Measurements from ENCODE around the gene MMP17.
A peak's percentile ranks its signal among the peaks of the same experiment; 100 is the strongest.

Gene MMP17

GRCh38 chr12:131850856-131851559 is 22.8 kb downstream of the MMP17 start:
- DNase-seq: no peak

DNA sequence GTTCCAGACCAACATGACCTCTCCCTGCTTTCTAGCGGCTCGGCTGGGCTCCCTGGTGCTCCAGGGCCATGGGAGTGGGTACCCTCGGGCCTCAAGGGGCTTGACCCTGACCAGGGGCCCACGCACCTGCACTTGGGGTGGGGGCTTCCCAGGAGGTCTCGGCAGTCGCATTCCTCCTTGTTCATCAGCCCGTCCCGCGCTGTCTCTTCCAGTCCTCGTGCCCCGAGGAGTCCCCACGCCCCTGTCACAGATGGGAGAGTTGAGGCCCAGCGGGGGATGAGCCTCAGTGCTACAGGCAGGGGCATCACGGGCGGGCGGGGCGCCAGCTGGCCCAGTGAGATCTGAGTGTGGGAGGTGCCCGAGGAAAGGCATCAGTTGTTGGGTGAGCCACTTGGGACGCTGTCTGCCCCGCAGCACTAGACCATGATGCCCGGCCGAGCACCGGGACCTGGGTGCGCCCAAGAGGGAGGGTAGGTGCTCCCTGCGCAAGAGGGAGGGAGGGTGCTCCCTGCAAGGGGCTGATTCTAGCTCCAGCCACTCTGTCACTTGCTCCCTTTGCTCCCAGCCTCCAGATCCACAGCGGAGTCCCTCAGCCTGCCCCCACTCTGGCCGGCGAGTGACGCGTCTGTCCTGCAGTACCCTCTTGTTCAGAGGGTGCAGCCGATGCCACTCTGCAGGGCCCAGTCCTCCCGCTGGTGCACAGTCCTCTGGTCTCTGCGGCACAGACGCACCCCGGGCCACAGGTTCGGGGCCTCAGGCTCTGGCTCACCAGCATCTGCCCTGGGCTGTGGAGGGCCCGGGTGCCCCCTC is 23.8 kb downstream of the MMP17 start:
- no peak for DNase-seq

- no peak for DNase-seq
Observed at GRCh38 chr12:131852551-131853299, 24.5 kb downstream of the MMP17 start.

GRCh38 chr12:131853832-131854797 is 25.9 kb downstream of the MMP17 start:
- no peak for DNase-seq

DNA sequence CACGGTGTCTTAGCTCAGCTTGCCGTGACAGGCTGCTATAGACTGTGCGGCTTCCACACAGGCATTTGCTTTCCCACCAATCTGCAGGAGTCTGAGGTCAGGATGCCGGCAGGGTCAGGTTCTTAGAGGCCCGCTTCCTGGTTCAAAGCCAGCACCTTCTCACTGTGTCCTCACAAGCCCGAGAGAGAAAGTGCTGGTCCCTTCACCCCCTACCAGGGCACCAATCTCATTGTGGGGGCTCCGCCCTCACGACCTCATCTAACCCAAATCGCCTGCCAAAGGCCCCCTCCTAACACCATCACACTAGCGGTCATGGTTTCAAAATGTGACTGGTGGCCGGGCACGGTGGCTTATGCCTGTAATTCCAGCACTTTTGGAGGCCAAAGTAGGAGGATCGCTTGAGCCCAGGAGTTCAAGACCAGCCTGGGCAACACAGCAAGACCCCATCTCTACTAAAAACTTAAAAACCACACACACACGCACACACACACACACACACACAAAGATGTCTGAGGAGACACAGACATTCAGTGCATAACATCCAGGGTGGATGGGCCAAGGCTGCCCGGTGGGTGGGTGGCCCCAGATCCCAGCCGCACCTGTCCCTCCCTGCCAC is 26.8 kb downstream of the MMP17 start:
- DNase-seq: no peak

GRCh38 chr12:131855521-131856142 is 27.4 kb downstream of the MMP17 start:
- DNase-seq: no peak

DNA sequence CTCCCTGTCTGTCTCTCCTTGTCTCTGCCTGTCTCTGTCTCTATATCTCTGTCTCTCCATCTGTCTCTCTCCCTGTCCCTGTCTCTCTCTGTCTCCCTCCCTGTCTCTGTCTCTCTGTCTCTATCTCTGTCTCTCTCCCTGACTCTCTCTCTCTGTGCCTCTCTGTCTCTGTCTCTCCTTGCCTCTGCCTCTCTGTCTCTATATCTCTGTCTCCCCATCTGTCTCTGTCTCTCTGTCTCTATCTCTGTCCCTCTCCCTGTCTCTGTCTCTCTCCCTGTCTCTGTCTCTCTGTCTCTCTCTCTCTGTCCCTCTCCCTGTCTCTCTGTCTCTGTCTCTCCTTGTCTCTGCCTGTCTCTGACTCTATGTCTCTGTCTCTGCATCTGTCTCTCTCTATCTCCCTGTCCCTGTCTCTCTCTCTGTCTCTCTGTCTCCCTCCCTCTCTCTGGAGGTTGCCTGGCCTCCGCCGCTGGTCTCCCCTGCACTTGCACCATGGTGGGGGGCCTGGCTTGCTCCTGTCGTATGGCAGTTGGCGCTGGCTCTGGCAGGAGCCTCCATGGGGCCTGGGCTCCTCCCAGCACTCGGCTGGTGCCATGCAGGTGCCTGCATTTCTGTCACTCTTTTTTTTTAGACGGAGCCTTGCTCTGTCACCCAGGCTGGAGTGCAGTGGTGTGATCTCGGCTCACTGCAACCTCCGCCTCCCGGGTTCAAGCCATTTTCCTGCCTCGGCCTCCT is 28.3 kb downstream of the MMP17 start:
- no peak for DNase-seq

DNA sequence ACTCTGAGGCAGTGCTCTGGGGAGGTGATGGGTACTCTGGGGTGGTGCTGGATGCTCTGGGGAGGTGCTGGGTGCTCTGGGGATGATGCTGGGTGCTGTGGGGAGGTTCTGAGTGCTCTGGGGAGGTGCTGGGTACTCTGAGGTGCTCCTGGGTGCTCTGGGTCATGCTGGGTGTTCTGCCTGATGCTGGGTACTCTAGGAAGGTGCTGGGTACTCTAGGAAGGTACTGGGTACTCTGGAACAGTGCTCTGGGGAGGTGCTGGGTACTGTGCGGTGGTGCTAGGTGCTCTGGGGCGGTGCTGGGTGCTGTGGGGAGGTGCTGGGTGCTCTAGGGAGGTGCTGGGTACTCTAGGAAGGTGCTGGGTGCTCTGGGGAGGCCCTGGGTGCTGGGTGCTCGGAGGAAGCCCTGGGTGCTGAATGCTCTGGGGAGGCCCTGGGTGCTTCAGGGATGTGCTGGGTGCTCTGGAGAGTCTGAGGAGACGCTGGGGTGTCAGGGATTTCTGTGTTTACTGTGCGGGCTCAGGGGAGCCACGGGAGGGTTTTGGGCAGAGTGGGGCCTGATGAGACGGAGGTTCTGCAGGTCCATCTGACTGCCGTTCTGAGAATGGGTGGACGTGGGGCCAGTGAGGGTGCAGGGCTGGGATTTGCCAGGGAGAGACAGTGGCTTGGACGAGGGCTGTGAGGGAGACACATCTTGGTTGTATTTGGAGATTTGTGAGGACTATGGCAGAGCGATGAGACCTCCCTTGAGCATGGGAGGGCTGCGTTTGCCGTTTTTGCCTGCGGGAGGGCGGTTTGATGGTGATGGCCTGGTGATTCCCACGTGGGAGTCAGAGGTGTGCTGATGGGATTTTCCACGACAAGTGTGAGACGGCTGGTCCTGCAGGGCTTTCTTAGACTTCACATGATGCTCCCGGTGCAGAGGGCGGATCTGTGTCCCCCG is 30.0 kb downstream of the MMP17 start:
- no peak for DNase-seq

DNA sequence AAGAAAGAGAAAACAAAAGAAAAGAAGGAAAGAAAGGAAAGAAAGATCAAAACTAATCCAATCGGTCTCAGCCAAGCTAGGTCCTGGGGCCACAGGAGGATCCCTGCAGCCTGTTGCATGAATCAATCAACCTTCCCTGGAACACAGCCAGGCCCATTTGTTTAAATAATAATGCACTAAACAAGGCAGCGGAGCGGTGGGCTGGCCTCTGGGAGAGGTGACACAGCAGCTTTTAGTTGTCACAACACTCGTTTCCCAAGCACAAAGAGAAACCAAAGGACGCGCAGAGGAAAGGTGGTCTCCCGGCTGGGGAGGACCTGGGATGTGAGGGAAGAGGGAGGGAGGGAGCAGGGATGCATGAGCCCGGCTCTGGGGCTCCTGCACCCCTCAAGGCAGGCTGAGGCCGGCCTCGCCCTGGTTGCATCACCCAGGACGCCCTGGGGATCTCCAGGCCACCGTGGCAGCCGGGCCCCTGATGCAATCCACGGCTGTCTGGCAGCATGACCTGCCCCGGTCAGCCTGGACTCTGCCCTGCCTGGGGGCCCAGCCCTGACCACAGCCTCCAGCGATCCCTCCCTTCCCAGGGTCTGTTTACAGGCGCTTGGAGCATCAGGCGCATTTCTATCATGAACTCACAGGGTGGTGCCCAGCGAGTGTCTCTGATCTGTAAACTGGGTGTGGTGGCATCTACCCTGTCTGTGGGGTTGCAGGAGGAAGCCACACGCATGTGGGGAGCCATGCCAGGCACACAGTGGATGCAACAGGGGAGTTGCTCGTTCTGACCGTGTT is 32.5 kb downstream of the MMP17 start:
- DNase-seq: peak; percentile 21

- DNase-seq: no peak
Observed at GRCh38 chr12:131861261-131862083, 33.3 kb downstream of the MMP17 start.

GRCh38 chr12:131862084-131862441 is 33.9 kb downstream of the MMP17 start:
- DNase-seq: no peak

DNA sequence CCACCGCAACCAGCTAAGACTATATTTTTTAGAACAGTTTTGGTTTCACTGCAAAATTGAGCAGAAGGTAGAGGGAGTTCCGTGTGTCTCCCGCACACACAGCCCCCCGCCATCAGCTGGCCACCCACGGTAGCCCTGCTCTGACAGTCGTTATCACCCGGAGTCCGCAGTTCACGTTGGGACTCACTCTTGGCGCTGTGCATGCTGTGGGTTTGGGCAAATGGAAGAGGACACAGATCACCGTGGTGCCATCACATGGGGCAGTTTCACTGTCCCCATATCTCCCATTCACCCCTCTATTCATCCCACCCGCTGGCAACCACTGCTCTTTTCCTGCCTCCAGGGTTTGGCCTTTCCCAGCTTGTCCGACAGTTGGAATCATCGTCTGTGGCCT is 34.4 kb downstream of the MMP17 start:
- DNase-seq: no peak

GRCh38 chr12:131862994-131863710 is 35.0 kb downstream of the MMP17 start:
- DNase-seq: no peak

DNA sequence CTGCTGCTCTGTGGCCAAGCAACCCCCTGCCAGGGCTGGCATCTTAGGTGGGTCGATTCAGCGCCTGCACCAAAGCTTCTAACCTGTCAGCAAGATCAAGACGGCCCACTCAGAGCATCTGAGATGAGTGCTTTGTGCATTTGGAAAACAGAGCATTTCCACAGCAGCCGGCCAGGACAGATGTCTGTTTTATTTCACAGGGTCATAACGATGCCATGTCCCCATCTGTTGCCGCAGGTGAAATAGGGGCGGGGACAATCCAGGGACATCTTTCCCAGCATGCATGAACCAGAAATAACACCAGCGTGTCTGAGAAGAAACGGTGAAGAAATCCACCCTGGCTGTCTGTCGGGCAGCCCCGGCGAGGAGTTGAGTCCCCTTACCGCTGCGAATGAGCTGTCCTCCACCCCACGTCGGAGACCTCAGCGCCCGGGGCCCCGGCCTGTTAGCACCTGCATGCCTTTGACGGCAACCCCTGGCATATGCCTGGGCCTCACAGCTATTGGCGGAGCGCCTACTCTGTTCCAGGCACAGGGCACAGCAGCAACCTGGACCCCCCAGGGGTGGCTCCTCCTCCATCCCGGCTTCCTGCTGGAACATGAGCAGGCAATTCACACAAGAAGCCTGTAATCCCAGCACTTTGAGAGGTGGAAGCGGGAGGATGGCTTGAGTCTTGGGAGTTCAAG is 35.7 kb downstream of the MMP17 start:
- no peak for DNase-seq

DNA sequence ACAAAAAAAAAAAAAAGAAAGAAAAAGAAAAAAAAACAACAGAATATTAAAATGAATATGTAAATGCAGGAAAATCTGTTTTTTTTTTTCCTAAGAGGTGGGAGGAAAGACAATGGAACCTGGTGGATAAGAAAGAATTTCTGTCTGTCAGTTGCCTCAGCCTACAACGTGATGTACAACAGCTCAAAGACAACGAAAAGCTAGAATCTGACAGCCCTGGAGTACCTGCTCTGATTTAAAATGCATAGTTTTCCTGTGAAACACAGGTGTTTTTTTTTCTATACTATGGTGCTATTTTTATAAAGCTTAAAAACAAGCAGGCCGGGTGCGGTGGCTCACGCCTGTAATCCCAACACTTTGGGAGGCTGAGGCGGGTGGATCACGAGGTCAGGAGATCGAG is 36.3 kb downstream of the MMP17 start:
- no peak for DNase-seq

GRCh38 chr12:131865180-131865875 is 37.1 kb downstream of the MMP17 start:
- no peak for DNase-seq

Measured in activated CD4-positive, alpha-beta T cell treated with anti-CD3 and anti-CD28 coated beads, Interleukin-10, Interleukin-2, amounts not matched to agents 100 ng/mL and 50 ng/mL, durations not matched to agents 16 hours and 8 hours (primary cell).